Activated CD4-positive, alpha-beta T cell treated with anti-CD3 and anti-CD28 coated beads, Interleukin-2, amount 50 U/mL, for 16 hours (primary cell): ENCODE results near the gene PLXNB2.

Experiments
- DNase-seq: peaks from one replicate; pipeline ENCODE4 v3.0.0-alpha.2; 2020

PLXNB2 gene

DNA sequence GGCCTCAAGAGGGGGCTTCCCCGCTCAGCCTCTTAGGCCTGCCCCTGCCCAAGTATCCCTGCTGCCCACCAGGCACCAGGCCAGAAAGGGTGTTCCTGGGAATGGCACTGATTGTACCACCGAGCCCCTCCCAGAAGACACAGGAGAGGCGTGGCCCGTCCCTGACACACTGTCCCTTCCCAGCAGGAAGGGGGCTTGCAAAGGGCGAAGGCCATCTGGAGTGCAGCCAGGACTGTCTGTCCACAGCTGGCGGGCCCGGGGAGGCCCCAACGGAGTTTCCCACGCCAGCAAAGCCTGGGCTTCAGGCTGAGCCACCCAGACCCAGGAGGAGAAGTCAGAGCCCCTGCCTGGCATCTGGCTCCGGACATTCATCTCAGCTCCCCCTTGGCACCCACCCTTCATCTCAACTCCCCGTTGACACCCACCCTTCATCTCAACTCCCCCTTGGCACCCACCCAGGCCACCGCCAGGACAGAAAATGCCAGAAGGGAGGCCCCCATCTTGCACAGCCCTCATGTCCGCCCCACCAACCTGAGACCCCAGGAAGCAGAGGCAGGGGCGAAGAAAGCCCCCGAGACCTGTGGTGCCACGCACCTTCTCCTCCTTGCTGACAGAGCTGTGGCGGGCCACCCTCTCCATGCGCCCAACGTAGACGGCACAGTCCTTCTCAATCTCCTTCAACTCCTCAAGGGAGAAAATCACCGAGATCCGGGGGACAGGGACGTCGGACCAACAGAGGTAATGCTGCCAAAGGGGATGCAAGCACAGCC, 82.1 kb downstream of the PLXNB2 start:
- no peak for DNase-seq
